HepG2 (cell line): Measurements from ENCODE around the gene CNEP1R1. TPM values are rescaled to one million over a fixed set of nuclear protein-coding genes. Genes with fewer than 3 reads are reported as not detected.
A peak's percentile ranks its signal among the peaks of the same experiment; 100 is the strongest.

Source experiments
- RFX3 ChIP-seq: IDR thresholded peaks from 2 replicates; pipeline ENCODE4 v1.6.1; 2016; ENCODE audit warnings: missing biosample characterization, missing genetic modification reagents
- SOX5 ChIP-seq: IDR thresholded peaks from 2 replicates; pipeline ENCODE4 v1.6.1; 2016; ENCODE audit warnings: borderline replicate concordance
- SP5 ChIP-seq: IDR thresholded peaks from 2 replicates; pipeline ENCODE4 v1.6.1; 2016; ENCODE audit warnings: low read depth, borderline replicate concordance
- SPEN ChIP-seq: sonication (generic); formaldehyde crosslinking; IDR thresholded peaks from 2 replicates; pipeline ENCODE4 v1.5.1; 2020; ENCODE audit warnings: low read depth, mild to moderate bottlenecking, missing genetic modification reagents
- ZNF12 ChIP-seq: sonication (generic); formaldehyde crosslinking; IDR thresholded peaks from 2 replicates; pipeline ENCODE4 v1.5.0; 2020; ENCODE audit warnings: missing genetic modification reagents
- ZNF329 ChIP-seq: sonication (generic); formaldehyde crosslinking; IDR thresholded peaks from 2 replicates; pipeline ENCODE4 v1.9.0; 2021; ENCODE audit warnings: low read depth, mild to moderate bottlenecking, missing genetic modification reagents
- ZNF367 ChIP-seq: sonication (generic); formaldehyde crosslinking; IDR thresholded peaks from 2 replicates; pipeline ENCODE4 v1.4.0; 2020; ENCODE audit warnings: missing genetic modification reagents, borderline replicate concordance
- ZNF709 ChIP-seq: sonication (generic); formaldehyde crosslinking; IDR thresholded peaks from 2 replicates; pipeline ENCODE4 v1.5.0; 2020; ENCODE audit warnings: mild to moderate bottlenecking, missing genetic modification reagents
- ZSCAN20 ChIP-seq: sonication (generic); formaldehyde crosslinking; IDR thresholded peaks from 2 replicates; pipeline ENCODE4 v1.4.0; 2020; ENCODE audit warnings: missing genetic modification reagents, mild to moderate bottlenecking, borderline replicate concordance
- polyA plus RNA-seq, 8 experiments: library from polyadenylated mRNA; depleted of rRNA in 3 of 8; stranded (reverse) in 7 of 8; unstranded in 1 of 8; fragments of >200 nt; fragmentation: Illumina TruSeq in 4 of 8; extraction: Trizol in 4 of 8; gene quantifications; 2 replicates each; pipeline versions ENCODE4 v1.2.1 to v1.2.3, GENCODE V29; 2011 to 2016; ENCODE audit warnings: low read depth in 4 of 8, missing spikeins in 1 of 8, mixed read lengths in 1 of 8; ENCODE audit not compliant: insufficient read depth in 1 of 8
- total RNA-seq, 5 experiments: library from RNA; depleted of rRNA; stranded (reverse); fragments of >200 nt; fragmentation: Illumina TruSeq; extraction: Trizol; gene quantifications; 2 replicates each; pipeline ENCODE4 v1.2.3, GENCODE V29; 2016; ENCODE audit warnings: low read depth in 1 of 5
- TF ChIP-seq, protein P1 (sequence below): sonication (generic); formaldehyde crosslinking; IDR thresholded peaks from 2 replicates; pipeline ENCODE4 v1.8.1; 2022; ENCODE audit warnings: mild to moderate bottlenecking, missing genetic modification reagents
- TF ChIP-seq, protein P2 (sequence below): fragments of 450-650 bp; IDR thresholded peaks from 2 replicates; pipeline ENCODE4 v1.6.1; 2017; ENCODE audit warnings: mild to moderate bottlenecking
- TF ChIP-seq, protein P3 (sequence below): sonication (generic); formaldehyde crosslinking; IDR thresholded peaks from 2 replicates; pipeline ENCODE4 v1.5.1; 2020; ENCODE audit warnings: mild to moderate bottlenecking, missing genetic modification reagents, moderate library complexity
- TF ChIP-seq, protein P4 (sequence below): sonication (generic); IDR thresholded peaks from 2 replicates; pipeline ENCODE4 v1.6.1; 2016; ENCODE audit warnings: low read depth, borderline replicate concordance
- TF ChIP-seq, protein P5 (sequence below): fragments of 450-650 bp; IDR thresholded peaks from 2 replicates; pipeline ENCODE4 v1.6.1; 2016
- TF ChIP-seq, protein P6 (sequence below): sonication (generic); formaldehyde crosslinking; IDR thresholded peaks from 2 replicates; pipeline ENCODE4 v1.8.1; 2023; ENCODE audit warnings: missing genetic modification reagents, mild to moderate bottlenecking, borderline replicate concordance

CNEP1R1 gene
- total and polyA plus RNA-seq, 2 of the 13 experiments (the other 11 are each of a cell fraction or from before 2014, with no cell fraction given): 23.6 to 26.8 TPM

DNA sequence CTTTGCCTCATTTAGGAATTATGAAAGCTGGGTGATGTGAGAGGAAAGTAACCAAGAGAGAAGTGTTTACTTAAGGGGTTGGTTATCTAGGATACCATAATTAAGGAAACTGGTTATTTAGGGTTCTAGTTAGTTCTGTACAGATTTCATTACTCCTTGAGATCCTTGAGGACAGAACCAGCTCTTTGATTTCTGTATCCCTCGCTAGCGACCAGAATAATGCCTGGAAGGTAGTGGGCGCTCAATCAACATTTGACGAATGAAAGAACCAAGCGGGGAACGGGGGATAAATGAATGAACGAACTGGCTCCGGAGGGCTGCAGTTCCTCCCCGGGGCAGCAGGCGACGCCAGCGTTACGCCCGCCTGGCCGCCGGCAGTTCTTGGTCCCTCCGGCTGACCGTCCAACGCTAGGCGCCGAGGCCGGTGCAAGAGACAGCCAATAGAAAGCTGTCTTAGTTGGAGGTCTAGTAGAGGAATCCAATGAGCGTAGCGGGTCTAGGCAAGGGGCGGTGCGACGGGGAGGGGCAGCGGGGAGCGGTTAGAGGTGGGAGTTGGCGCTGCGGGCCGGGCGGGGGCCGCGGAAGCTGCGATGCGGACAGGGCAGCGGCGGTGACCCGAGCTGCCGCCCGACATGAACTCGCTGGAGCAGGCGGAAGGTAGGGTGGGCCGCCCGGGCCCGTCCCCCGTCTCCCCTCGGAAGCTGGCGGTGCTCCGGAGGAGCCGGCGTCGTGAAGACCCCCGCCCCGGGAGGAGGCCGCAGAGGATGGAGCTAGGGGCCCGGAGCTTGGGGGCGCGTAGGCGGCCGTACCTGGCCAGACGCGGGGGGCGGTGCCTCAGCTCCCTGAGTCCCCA is at the start of gene CNEP1R1 (continued):
- TF ChIP-seq, protein P1, sequence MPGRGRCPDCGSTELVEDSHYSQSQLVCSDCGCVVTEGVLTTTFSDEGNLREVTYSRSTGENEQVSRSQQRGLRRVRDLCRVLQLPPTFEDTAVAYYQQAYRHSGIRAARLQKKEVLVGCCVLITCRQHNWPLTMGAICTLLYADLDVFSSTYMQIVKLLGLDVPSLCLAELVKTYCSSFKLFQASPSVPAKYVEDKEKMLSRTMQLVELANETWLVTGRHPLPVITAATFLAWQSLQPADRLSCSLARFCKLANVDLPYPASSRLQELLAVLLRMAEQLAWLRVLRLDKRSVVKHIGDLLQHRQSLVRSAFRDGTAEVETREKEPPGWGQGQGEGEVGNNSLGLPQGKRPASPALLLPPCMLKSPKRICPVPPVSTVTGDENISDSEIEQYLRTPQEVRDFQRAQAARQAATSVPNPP: no peak
- TF ChIP-seq, protein P2, sequence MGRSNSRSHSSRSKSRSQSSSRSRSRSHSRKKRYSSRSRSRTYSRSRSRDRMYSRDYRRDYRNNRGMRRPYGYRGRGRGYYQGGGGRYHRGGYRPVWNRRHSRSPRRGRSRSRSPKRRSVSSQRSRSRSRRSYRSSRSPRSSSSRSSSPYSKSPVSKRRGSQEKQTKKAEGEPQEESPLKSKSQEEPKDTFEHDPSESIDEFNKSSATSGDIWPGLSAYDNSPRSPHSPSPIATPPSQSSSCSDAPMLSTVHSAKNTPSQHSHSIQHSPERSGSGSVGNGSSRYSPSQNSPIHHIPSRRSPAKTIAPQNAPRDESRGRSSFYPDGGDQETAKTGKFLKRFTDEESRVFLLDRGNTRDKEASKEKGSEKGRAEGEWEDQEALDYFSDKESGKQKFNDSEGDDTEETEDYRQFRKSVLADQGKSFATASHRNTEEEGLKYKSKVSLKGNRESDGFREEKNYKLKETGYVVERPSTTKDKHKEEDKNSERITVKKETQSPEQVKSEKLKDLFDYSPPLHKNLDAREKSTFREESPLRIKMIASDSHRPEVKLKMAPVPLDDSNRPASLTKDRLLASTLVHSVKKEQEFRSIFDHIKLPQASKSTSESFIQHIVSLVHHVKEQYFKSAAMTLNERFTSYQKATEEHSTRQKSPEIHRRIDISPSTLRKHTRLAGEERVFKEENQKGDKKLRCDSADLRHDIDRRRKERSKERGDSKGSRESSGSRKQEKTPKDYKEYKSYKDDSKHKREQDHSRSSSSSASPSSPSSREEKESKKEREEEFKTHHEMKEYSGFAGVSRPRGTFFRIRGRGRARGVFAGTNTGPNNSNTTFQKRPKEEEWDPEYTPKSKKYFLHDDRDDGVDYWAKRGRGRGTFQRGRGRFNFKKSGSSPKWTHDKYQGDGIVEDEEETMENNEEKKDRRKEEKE: no peak
- TF ChIP-seq ZNF329 (CRISPR knock-in tag) (peak; percentile 53; the same call in 1 of the 2 replicates), ZSCAN20 (CRISPR knock-in tag) (peak; percentile 72; the same call in 1 of the 2 replicates), ZNF709 (CRISPR knock-in tag) (peak; percentile 32; the same call in 1 of the 2 replicates), SOX5 (CRISPR knock-in tag) (peak; percentile 45; the same call in 1 of the 2 replicates), RFX3 (CRISPR knock-in tag) (no peak), SPEN (CRISPR knock-in tag) (peak; percentile 98), ZNF367 (CRISPR knock-in tag) (peak; percentile 31; the same call in 1 of the 2 replicates), SP5 (CRISPR knock-in tag) (peak; percentile 98), ZNF12 (CRISPR knock-in tag) (peak; percentile 33; the same call in 1 of the 2 replicates)
- TF ChIP-seq, protein P3, sequence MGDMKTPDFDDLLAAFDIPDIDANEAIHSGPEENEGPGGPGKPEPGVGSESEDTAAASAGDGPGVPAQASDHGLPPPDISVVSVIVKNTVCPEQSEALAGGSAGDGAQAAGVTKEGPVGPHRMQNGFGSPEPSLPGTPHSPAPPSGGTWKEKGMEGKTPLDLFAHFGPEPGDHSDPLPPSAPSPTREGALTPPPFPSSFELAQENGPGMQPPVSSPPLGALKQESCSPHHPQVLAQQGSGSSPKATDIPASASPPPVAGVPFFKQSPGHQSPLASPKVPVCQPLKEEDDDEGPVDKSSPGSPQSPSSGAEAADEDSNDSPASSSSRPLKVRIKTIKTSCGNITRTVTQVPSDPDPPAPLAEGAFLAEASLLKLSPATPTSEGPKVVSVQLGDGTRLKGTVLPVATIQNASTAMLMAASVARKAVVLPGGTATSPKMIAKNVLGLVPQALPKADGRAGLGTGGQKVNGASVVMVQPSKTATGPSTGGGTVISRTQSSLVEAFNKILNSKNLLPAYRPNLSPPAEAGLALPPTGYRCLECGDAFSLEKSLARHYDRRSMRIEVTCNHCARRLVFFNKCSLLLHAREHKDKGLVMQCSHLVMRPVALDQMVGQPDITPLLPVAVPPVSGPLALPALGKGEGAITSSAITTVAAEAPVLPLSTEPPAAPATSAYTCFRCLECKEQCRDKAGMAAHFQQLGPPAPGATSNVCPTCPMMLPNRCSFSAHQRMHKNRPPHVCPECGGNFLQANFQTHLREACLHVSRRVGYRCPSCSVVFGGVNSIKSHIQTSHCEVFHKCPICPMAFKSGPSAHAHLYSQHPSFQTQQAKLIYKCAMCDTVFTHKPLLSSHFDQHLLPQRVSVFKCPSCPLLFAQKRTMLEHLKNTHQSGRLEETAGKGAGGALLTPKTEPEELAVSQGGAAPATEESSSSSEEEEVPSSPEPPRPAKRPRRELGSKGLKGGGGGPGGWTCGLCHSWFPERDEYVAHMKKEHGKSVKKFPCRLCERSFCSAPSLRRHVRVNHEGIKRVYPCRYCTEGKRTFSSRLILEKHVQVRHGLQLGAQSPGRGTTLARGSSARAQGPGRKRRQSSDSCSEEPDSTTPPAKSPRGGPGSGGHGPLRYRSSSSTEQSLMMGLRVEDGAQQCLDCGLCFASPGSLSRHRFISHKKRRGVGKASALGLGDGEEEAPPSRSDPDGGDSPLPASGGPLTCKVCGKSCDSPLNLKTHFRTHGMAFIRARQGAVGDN (CRISPR knock-in tag): peak; percentile 89
- TF ChIP-seq, protein P4, sequence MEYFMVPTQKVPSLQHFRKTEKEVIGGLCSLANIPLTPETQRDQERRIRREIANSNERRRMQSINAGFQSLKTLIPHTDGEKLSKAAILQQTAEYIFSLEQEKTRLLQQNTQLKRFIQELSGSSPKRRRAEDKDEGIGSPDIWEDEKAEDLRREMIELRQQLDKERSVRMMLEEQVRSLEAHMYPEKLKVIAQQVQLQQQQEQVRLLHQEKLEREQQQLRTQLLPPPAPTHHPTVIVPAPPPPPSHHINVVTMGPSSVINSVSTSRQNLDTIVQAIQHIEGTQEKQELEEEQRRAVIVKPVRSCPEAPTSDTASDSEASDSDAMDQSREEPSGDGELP: peak; percentile 52; the same call in 1 of the 2 replicates
- TF ChIP-seq, protein P5, sequence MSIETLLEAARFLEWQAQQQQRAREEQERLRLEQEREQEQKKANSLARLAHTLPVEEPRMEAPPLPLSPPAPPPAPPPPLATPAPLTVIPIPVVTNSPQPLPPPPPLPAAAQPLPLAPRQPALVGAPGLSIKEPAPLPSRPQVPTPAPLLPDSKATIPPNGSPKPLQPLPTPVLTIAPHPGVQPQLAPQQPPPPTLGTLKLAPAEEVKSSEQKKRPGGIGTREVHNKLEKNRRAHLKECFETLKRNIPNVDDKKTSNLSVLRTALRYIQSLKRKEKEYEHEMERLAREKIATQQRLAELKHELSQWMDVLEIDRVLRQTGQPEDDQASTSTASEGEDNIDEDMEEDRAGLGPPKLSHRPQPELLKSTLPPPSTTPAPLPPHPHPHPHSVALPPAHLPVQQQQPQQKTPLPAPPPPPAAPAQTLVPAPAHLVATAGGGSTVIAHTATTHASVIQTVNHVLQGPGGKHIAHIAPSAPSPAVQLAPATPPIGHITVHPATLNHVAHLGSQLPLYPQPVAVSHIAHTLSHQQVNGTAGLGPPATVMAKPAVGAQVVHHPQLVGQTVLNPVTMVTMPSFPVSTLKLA: no peak
- TF ChIP-seq, protein P6, sequence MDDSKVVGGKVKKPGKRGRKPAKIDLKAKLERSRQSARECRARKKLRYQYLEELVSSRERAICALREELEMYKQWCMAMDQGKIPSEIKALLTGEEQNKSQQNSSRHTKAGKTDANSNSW (CRISPR knock-in tag): no peak
